ENCODE measurements around the gene MTM1.

- TF ChIP-seq, protein P1, sequence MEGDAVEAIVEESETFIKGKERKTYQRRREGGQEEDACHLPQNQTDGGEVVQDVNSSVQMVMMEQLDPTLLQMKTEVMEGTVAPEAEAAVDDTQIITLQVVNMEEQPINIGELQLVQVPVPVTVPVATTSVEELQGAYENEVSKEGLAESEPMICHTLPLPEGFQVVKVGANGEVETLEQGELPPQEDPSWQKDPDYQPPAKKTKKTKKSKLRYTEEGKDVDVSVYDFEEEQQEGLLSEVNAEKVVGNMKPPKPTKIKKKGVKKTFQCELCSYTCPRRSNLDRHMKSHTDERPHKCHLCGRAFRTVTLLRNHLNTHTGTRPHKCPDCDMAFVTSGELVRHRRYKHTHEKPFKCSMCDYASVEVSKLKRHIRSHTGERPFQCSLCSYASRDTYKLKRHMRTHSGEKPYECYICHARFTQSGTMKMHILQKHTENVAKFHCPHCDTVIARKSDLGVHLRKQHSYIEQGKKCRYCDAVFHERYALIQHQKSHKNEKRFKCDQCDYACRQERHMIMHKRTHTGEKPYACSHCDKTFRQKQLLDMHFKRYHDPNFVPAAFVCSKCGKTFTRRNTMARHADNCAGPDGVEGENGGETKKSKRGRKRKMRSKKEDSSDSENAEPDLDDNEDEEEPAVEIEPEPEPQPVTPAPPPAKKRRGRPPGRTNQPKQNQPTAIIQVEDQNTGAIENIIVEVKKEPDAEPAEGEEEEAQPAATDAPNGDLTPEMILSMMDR (IDR thresholded peaks at IDR 0.05), result no peak
- TF ChIP-seq POLR2AphosphoS5 (IDR thresholded peaks at IDR 0.05), result no peak
- no peak for TF ChIP-seq POLR2A (IDR thresholded peaks at IDR 0.05)
Observed at GRCh38 chrX:150615356-150615755, 46.9 kb downstream of the MTM1 start.
